ENCODE measurements around the gene RPL5. TPM values are rescaled to one million over a fixed set of nuclear protein-coding genes. Genes with fewer than 3 reads are reported as not detected.

Gene RPL5
- total RNA-seq, 1 donor from 2014 or later, result 1,556 TPM

DNA sequence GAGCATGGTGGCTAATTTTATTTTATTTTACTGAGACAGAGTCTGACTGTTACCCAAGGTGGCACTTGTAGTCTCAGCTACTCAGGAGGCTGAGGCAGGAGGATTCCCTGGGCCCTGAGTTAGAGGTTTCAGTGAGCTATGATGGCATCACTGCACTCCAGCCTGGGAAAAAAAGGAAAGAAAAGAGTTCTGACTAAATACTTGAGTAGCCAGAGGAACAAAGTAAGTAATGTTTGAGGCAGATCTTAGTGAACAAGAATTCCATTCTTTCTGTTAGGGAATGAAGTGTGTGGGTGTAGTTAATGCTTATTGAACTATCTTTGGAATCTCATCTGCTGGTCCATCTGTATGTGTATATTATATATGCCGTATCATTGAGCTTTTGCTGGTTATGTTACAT lies 33.9 kb upstream of the RPL5 start:
- Mint-ChIP-seq H3K4me1 (no peaks in the 10 kb centered on the region), H3K36me3 (no peaks in the 10 kb centered on the region), H3K4me3 (no peak overlapping the region), H3K27ac (peak overlapping the region; percentile 20), H3K27me3 (ENCODE audit: low read depth) (no peaks in the 10 kb centered on the region), H3K9me3 (peaks cover 12% of the 10 kb centered on the region)
- DNase-seq (ENCODE audit: low spot score in 2 of 2, unreplicated experiment in 2 of 2), result no peak
- TF ChIP-seq CTCF (IDR thresholded peaks at IDR 0.05; ENCODE audit: unreplicated experiment), result no peak

DNA sequence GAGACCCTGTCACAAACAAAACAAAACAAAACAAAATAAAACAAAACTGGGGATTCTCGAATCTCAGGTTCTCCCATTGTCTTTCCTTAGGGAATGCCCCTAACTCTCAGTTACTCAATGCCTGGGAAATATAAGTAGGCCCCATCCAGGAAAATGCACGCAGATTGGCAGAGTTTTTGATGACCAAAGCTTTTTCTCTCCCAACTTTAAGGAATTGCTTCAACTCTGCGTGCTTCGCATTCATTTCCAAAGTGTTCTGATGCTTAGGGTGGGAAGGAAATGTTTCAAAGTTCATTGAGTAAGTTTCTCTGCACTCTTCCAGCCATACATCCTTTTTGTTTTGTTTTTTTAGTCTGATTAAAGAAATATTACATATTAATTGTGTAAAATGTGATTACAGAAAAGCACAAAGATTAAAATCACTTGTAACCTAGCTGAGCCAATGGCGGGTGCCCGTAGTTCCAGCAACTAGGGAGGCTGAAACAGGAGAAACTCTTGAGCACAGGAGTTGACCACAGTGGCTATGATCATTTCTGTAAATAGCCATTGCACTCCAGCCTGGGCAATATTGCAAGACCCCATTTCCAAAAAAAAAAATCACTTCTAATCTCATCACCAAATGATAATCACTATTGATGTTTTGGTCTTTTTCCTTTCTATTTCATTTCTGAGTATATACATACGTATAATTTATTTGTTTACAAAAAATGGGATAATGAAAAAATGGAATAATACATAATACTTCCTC lies 28.5 kb upstream of the RPL5 start:
- no peak for DNase-seq (ENCODE audit: low spot score in 2 of 2, unreplicated experiment in 2 of 2)
- H3K4me3 Mint-ChIP-seq, result no peak overlapping the region
- peaks cover 6% of the 10 kb centered on the region for H3K4me1 Mint-ChIP-seq
- no peaks in the 10 kb centered on the region for H3K36me3 Mint-ChIP-seq
- TF ChIP-seq CTCF (IDR thresholded peaks at IDR 0.05; ENCODE audit: unreplicated experiment), result no peak
- H3K9me3 Mint-ChIP-seq, result peaks cover 24% of the 10 kb centered on the region
- no peak overlapping the region for H3K27ac Mint-ChIP-seq
- no peaks in the 10 kb centered on the region for H3K27me3 Mint-ChIP-seq (ENCODE audit: low read depth)

DNA sequence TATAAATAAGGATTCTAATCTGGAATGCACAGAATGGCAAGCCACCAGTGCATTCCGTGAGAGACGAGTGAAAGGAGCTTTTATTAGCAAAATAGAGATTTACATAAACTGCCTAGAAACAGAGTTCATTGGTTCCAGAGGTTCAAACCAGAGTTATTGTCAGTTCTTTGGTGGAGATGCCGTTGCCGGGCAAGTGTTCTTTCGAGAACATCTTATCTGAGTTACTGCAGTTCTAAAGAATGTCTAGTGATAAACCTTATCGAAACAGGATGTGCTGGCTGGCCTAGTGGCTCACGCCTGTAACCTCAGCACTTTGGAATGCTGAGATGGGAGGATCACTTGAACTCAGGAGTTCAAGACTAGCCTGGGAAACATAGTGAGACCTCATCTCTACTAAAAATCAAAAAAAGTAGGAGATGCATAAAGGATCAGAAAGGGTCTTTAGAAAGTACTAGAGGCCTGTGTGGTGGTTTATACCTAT lies 27.1 kb upstream of the RPL5 start:
- TF ChIP-seq CTCF (IDR thresholded peaks at IDR 0.05; ENCODE audit: unreplicated experiment), result no peak
- Mint-ChIP-seq H3K27ac (peak overlapping the region; percentile 90), H3K4me1 (peaks cover 6% of the 10 kb centered on the region), H3K36me3 (no peaks in the 10 kb centered on the region), H3K4me3 (no peak overlapping the region), H3K27me3 (ENCODE audit: low read depth) (no peaks in the 10 kb centered on the region), H3K9me3 (peaks cover 24% of the 10 kb centered on the region)
- DNase-seq (ENCODE audit: low spot score in 2 of 2, unreplicated experiment in 2 of 2), result no peak

- H3K27me3 Mint-ChIP-seq (ENCODE audit: low read depth), result no peaks in the 10 kb centered on the region
- H3K9me3 Mint-ChIP-seq, result peaks cover 24% of the 10 kb centered on the region
- no peaks in the 10 kb centered on the region for H3K36me3 Mint-ChIP-seq
- no peak for TF ChIP-seq CTCF (IDR thresholded peaks at IDR 0.05; ENCODE audit: unreplicated experiment)
- H3K4me3 Mint-ChIP-seq, result no peak overlapping the region
- H3K4me1 Mint-ChIP-seq, result peaks cover 6% of the 10 kb centered on the region
- peak overlapping the region; percentile 90 for H3K27ac Mint-ChIP-seq
- no peak for DNase-seq (ENCODE audit: low spot score in 2 of 2, unreplicated experiment in 2 of 2)
Measured at GRCh38 chr1:92805216-92805615, 26.6 kb upstream of the RPL5 start.

DNA sequence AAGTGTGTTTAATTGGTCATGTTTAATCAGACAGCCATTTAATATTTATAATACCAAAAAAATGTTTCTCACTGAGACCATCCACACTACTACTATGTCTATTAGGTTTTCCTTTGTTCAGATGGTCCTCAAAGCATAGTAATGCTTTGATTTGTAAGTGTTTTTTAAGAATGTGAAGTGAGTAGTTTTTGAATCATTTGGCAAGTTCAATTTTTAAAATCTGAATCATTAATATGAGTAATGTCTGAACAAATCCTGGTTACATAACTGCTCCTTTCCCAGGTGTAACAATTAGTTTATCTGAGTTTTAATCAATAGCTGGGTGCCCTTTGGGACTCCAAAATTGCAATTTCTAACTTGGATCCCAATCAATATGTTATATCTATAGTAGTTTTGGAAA lies 23.5 kb upstream of the RPL5 start:
- DNase-seq (ENCODE audit: low spot score in 2 of 2, unreplicated experiment in 2 of 2), result no peak
- Mint-ChIP-seq H3K27ac (no peak overlapping the region), H3K4me1 (peaks cover 6% of the 10 kb centered on the region), H3K27me3 (ENCODE audit: low read depth) (no peaks in the 10 kb centered on the region), H3K36me3 (no peaks in the 10 kb centered on the region), H3K9me3 (peaks cover 17% of the 10 kb centered on the region), H3K4me3 (no peak overlapping the region)
- no peak for TF ChIP-seq CTCF (IDR thresholded peaks at IDR 0.05; ENCODE audit: unreplicated experiment)

Data from mesothelial cell of epicardium (in vitro differentiated cells).